Measurements from ENCODE around the gene DTNBP1. TPM values are rescaled to one million over a fixed set of nuclear protein-coding genes. Genes with fewer than 3 reads are reported as not detected.

The DTNBP1 gene
- total and polyA plus RNA-seq, 2 of the 8 experiments (the other 6 are each of a cell fraction or from before 2014, with no cell fraction given): 13.5 to 22.1 TPM

DNA sequence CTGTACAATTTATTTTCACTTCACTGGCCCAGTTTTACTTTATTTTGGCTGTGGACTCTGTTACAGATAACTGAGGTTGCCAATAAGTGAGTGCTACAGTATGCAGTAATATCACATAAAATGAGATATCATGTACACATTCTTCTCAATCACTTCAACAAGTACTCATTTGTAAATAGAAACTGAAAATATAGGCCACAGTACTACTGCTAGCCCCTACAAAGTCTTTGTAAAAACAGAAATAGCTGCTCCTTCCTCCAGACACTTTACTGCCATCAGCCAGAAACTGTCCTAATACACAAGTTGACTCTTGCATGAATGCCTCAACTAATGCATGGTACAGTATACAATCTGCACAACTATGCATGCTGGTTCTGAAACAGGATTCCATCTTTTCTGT, 9.2 kb downstream of the DTNBP1 start:
- H2BK20ac ChIP-seq (ENCODE audit: low read length): no peak overlapping the region
- peaks cover 0 to 1% of the 10 kb centered on the region in 2 experiments for H4K20me1 ChIP-seq (replicated peaks in 1 of 2; ENCODE audit: control insufficient read depth in 1 of 2, insufficient read depth in 2 of 2, low read length in 2 of 2)
- no peaks in the 10 kb centered on the region for H3K23me2 ChIP-seq (ENCODE audit: low read depth, low read length)
- no peak overlapping the region for H4K91ac ChIP-seq (replicated peaks; ENCODE audit: insufficient read length, low read length)
- no peak overlapping the region for H3K18ac ChIP-seq (ENCODE audit: extremely low read depth, low read length)
- no peak overlapping the region for H2AK5ac ChIP-seq (ENCODE audit: low read depth, low read length)
- no peaks in the 10 kb centered on the region for H3K9me3 ChIP-seq (ENCODE audit: insufficient read depth in 2 of 2, low read depth in 1 of 2, low read length in 1 of 2)
- no peaks in the 10 kb centered on the region for H3K36me3 ChIP-seq (ENCODE audit: control insufficient read depth in 2 of 4, insufficient read depth in 4 of 4, low read length in 3 of 4)
- H3K9ac ChIP-seq (replicated peaks in 1 of 4; ENCODE audit: extremely low read depth in 1 of 4, low read depth in 3 of 4, low read length in 3 of 4): no peak overlapping the region
- no peak overlapping the region for H3K4ac ChIP-seq (replicated peaks; ENCODE audit: insufficient read length, low read depth, low read length)
- no peak overlapping the region for H3K23ac ChIP-seq (ENCODE audit: insufficient read length)
- H3K27ac ChIP-seq (ENCODE audit: low read depth, low read length): no peak overlapping the region
- H4K8ac ChIP-seq (ENCODE audit: extremely low read depth, insufficient read depth, low read length): no peak overlapping the region
- DNase-seq (ENCODE audit: low read depth in 1 of 2, low spot score in 2 of 2) (no peak), FAIRE-seq (no peak)
- H2BK15ac ChIP-seq (ENCODE audit: low read length): no peak overlapping the region
- H3K4me1 ChIP-seq (replicated peaks in 1 of 4; ENCODE audit: control insufficient read depth in 3 of 4, insufficient read depth in 4 of 4, low read length in 3 of 4): peaks cover 0 to 5% (median 2%) of the 10 kb centered on the region in 4 experiments; a peak in 3 of 7 replicates
- H3K4me2 ChIP-seq (ENCODE audit: insufficient read depth in 1 of 2, low read depth in 2 of 2, low read length in 2 of 2): no peak overlapping the region
- no peaks in the 10 kb centered on the region for H3K27me3 ChIP-seq (replicated peaks in 1 of 4; ENCODE audit: control insufficient read depth in 3 of 4, extremely low read depth in 1 of 4, insufficient read depth in 3 of 4, low read length in 3 of 4)
- ChIA-PET CTCF (ENCODE audit: partially characterized antibody) (interaction anchor here (2.7 kb wide), 1 partner anchor 11 kb away, joined by 25 read pairs; no protein-coding TSS in a partner anchor), POLR2A (ENCODE audit: partially characterized antibody) (interaction anchor here (1.9 kb wide), 1 partner anchor 9 kb away, joined by 6 read pairs; no protein-coding TSS in a partner anchor)
- H3K79me1 ChIP-seq (ENCODE audit: low read depth, low read length): peaks cover 2% of the 10 kb centered on the region; the same call in 1 of the 2 replicates
- H3K4me3 ChIP-seq (ENCODE audit: extremely low read depth in 1 of 4, insufficient read depth in 2 of 4, low read depth in 3 of 4, low read length in 4 of 4): no peak overlapping the region
- H2BK5ac ChIP-seq (ENCODE audit: low read depth, low read length): no peak overlapping the region
- H2BK120ac ChIP-seq (replicated peaks; ENCODE audit: low read depth, low read length): no peak overlapping the region
- H2AFZ ChIP-seq (ENCODE audit: low read length): no peak overlapping the region
- H4K5ac ChIP-seq (ENCODE audit: insufficient read length, low read depth, low read length): no peak overlapping the region
- H2BK12ac ChIP-seq (ENCODE audit: low read depth, low read length): no peak overlapping the region
- no peak overlapping the region for H3K14ac ChIP-seq (ENCODE audit: insufficient read length)
- no peak overlapping the region for H3K56ac ChIP-seq (replicated peaks; ENCODE audit: insufficient read length, low read depth, low read length)
- no peaks in the 10 kb centered on the region for H3K79me2 ChIP-seq (ENCODE audit: control insufficient read depth in 1 of 2, insufficient read depth in 2 of 2, low read length in 2 of 2)
- no peak for TF ChIP-seq NRF1 (IDR thresholded peaks at IDR 0.05; ENCODE audit: low read depth, low read length)
- TF ChIP-seq POU5F1 (IDR thresholded peaks at IDR 0.05; ENCODE audit: low read depth, low read length): no peak
- TF ChIP-seq CBX5 (IDR thresholded peaks at IDR 0.05; ENCODE audit: low read depth, low read length): no peak
- TF ChIP-seq EP300 (IDR thresholded peaks at IDR 0.05; ENCODE audit: borderline replicate concordance in 1 of 2, low read depth in 2 of 2, low read length in 2 of 2): no peak
- no peak for TF ChIP-seq CREB1 (IDR thresholded peaks at IDR 0.05)
- TF ChIP-seq RBBP5 (IDR thresholded peaks at IDR 0.05; ENCODE audit: borderline replicate concordance, low read depth, low read length): no peak
- no peak for TF ChIP-seq POLR2AphosphoS5 (IDR thresholded peaks at IDR 0.05; ENCODE audit: low read depth, low read length)
- no peak for TF ChIP-seq HDAC2 (IDR thresholded peaks at IDR 0.05; ENCODE audit: borderline replicate concordance in 1 of 2, low read depth in 2 of 2, low read length in 2 of 2)
- TF ChIP-seq TAF1 (IDR thresholded peaks at IDR 0.05; ENCODE audit: low read depth, low read length): no peak
- no peak for TF ChIP-seq JUN (IDR thresholded peaks at IDR 0.05; ENCODE audit: low read depth, low read length)
